Gastrocnemius medialis (tissue), 4 donors: Measurements from ENCODE around the gene PRKACG. TPM values are rescaled to one million over a fixed set of nuclear protein-coding genes. Genes with fewer than 3 reads are reported as not detected.

Source experiments
- ATAC-seq, 2 donors: fragments of 150-250 bp; one replicate each; pipeline ENCODE4 v1.9.1; 2016
- DNase-seq, 2 donors: peaks; one replicate each; pipeline ENCODE4 v3.0.0-alpha.2; 2019
- H3K27ac ChIP-seq, 4 donors: fragments of 200-600 bp; sonication (generic); 1 replicate in 1 of 4; 2 replicates in 3 of 4; pipeline ENCODE4 v1.5.1; 2016 to 2018; ENCODE audit warnings: mild to moderate bottlenecking in 2 of 4, moderate library complexity in 1 of 4
- H3K27me3 ChIP-seq, 3 donors: fragments of 200-600 bp; sonication (generic) in 2 of 3; 1 replicate in 1 of 3; 2 replicates in 2 of 3; pipeline versions ENCODE4 v1.5.1 to v1.6.0; 2016 to 2019; ENCODE audit warnings: mild to moderate bottlenecking in 1 of 3, moderate library complexity in 1 of 3
- H3K36me3 ChIP-seq, 2 donors: fragments of 200-600 bp; sonication (generic) in 1 of 2; one replicate each; pipeline ENCODE4 v1.5.1; 2017 to 2018
- H3K4me1 ChIP-seq, 2 donors: fragments of 200-600 bp; sonication (generic) in 1 of 2; one replicate each; pipeline ENCODE4 v1.5.1; 2016 to 2017; ENCODE audit warnings: mild to moderate bottlenecking in 2 of 2
- H3K4me3 ChIP-seq, 4 donors: fragments of 200-600 bp; sonication (generic) in 3 of 4; 1 replicate in 1 of 4; 2 replicates in 3 of 4; pipeline ENCODE4 v1.5.1; 2016 to 2019; ENCODE audit warnings: mild to moderate bottlenecking in 2 of 4
- H3K9me3 ChIP-seq, 3 donors: fragments of 200-600 bp; sonication (generic) in 2 of 3; 1 replicate in 1 of 3; 2 replicates in 2 of 3; pipeline ENCODE4 v1.5.1; 2016 to 2019
- POLR2A ChIP-seq, 2 donors: fragments of 450-650 bp; IDR thresholded peaks; one replicate each; pipeline ENCODE4 v1.6.1; 2017; ENCODE audit warnings: antibody characterized with exemption in 2 of 2, mild to moderate bottlenecking in 2 of 2, moderate library complexity in 2 of 2
- in situ Hi-C, 4 donors: fragments of 200-750 bp; cut with MboI; loops; one replicate each; pipeline versions ENCODE4 v1.15.0 to v1.8.0; 2017; ENCODE audit warnings: low sequenced_read_pairs in 4 of 4
- intact Hi-C: fragments of 100-400 bp; cut with DNase I; formaldehyde crosslinking; loops from one replicate; pipeline ENCODE4 v1.15.1; 2023; ENCODE audit warnings: low total_unique reads
- total RNA-seq, 4 donors: library from RNA; depleted of rRNA; stranded (reverse); fragments of >200 nt; gene quantifications; one replicate each; pipeline versions ENCODE4 v1.1.0 to v1.2.3, GENCODE V29; 2016
- TF ChIP-seq, protein P1 (sequence below), 5 experiments: fragments of 450-650 bp in 3 of 5; fragments of 200-600 bp in 2 of 5; sonication (generic) in 2 of 5; IDR thresholded peaks in 4 of 5; conservative IDR thresholded peaks in 1 of 5; 1 replicate in 4 of 5; 2 replicates in 1 of 5; pipeline ENCODE4 v1.5.1; 2016 to 2019; ENCODE audit warnings: antibody characterized with exemption in 5 of 5, mild to moderate bottlenecking in 3 of 5, moderate library complexity in 3 of 5

PRKACG gene
- total RNA-seq, 4 donors from 2014 or later = not detected

DNA sequence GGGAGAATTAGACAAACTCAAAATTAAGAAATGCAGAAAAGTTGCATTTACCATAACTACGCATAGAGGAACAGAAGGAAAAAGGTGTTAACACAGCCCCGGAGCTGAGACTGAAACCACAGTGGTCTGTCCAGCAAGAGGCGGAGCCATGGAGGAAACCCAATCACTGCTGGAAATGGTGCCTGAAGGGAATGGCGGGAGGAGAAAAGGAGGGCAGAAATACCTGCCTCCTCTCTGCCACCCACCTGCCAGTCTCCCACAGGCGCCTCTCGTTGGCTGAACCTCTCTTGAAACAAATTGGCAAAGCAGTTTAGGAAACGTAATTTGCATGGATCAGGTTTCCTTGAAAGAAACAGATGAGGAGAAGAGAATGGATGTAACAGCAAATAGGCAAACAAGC, 9.7 kb upstream of the PRKACG start:
- DNase-seq (no peak), ATAC-seq (no peak)

DNA sequence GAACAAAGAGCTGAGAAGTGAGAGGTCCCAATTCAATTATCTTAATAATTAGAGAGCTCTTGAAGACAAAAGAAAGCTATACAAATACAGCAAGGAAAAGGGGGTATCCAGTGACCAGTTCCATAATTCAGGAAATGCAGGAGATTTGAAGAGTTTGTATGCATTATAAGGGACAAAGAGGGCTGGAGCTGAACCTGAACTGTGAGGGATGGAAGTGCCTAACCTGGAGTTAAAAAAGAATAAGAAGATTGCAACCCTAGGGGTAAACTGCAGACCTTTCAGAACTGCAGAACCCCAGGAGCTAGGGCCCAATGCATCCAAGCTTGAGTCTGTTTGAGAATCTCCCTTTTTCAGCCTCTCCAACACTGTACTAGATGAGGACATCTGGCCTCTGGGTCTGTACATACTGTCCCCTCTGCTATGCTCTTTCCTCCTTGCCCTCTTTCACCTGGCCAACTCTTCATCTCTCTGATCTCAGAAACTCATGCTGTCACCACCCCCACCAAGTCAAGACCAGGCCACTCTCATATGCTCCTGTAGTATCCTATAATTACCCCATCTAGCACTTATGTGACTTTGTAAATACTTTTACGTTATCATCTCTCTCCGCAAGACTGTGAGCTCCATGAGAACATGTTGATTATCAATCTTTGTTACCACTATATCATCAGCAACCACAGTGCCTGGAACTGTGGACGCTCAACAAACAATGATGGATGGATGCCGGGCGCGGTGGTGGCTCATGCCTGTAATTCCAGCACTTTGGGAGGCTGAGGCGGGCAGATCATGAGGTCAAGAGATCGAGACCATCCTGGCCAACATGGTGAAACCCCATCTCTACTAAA, 6.6 kb upstream of the PRKACG start:
- no peak for ATAC-seq
- Histone ChIP-seq H3K36me3 (no peaks in the 10 kb centered on the region), H3K27ac (no peak overlapping the region), H3K9me3 (no peaks in the 10 kb centered on the region), H3K4me1 (no peaks in the 10 kb centered on the region), H3K27me3 (no peaks in the 10 kb centered on the region), H3K4me3 (no peak overlapping the region)
- intact Hi-C loops = no loop called here
- TF ChIP-seq, protein P1, sequence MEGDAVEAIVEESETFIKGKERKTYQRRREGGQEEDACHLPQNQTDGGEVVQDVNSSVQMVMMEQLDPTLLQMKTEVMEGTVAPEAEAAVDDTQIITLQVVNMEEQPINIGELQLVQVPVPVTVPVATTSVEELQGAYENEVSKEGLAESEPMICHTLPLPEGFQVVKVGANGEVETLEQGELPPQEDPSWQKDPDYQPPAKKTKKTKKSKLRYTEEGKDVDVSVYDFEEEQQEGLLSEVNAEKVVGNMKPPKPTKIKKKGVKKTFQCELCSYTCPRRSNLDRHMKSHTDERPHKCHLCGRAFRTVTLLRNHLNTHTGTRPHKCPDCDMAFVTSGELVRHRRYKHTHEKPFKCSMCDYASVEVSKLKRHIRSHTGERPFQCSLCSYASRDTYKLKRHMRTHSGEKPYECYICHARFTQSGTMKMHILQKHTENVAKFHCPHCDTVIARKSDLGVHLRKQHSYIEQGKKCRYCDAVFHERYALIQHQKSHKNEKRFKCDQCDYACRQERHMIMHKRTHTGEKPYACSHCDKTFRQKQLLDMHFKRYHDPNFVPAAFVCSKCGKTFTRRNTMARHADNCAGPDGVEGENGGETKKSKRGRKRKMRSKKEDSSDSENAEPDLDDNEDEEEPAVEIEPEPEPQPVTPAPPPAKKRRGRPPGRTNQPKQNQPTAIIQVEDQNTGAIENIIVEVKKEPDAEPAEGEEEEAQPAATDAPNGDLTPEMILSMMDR (IDR thresholded peaks at IDR 0.05 in 4 of 5, conservative IDR thresholded peaks at IDR 0.05 in 1 of 5) = no peak
- no peak for TF ChIP-seq POLR2A (IDR thresholded peaks at IDR 0.05)
- no peak for DNase-seq
- in situ Hi-C loops = no loop called here

More for the DNA sequence above, 9.7 kb upstream of the PRKACG start:
- Histone ChIP-seq H3K4me1 (no peaks in the 10 kb centered on the region), H3K27ac (no peak overlapping the region), H3K27me3 (no peaks in the 10 kb centered on the region), H3K9me3 (no peaks in the 10 kb centered on the region), H3K36me3 (no peaks in the 10 kb centered on the region), H3K4me3 (peak overlapping the region in 2 of 4 donors; percentile 20 to 26)
- in situ Hi-C loops = no loop called here
- TF ChIP-seq, protein P1 (IDR thresholded peaks at IDR 0.05 in 4 of 5, conservative IDR thresholded peaks at IDR 0.05 in 1 of 5) = no peak
- TF ChIP-seq POLR2A (IDR thresholded peaks at IDR 0.05) = no peak
- intact Hi-C loops = no loop called here

DNA sequence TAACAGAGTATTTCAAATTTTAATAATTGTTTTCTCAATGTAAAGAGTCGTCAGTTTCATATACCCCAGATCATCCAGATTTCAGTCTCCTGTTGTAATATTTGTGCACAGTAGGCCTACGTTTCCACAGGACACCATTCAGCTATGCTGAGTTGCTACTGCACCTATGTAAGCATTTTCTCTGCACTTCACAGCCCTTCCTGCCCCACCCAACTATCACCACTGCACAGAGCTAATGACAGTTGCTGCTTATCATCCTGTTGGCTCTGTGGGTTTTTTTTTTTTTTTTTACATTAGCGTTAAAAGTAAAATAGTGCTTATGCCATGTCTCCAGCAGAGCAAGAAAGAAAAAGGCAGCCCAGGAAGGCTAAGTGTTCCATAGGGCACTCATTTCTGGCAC, 5.9 kb upstream of the PRKACG start:
- H3K27ac ChIP-seq = no peak overlapping the region
- no peak for TF ChIP-seq POLR2A (IDR thresholded peaks at IDR 0.05)
- TF ChIP-seq, protein P1 (IDR thresholded peaks at IDR 0.05 in 4 of 5, conservative IDR thresholded peaks at IDR 0.05 in 1 of 5) = no peak
- no peaks in the 10 kb centered on the region for H3K27me3 ChIP-seq
- ATAC-seq = no peak
- intact Hi-C loops = no loop called here
- no peaks in the 10 kb centered on the region for H3K9me3 ChIP-seq
- in situ Hi-C loops = no loop called here
- no peaks in the 10 kb centered on the region for H3K4me1 ChIP-seq
- no peak for DNase-seq
- no peaks in the 10 kb centered on the region for H3K36me3 ChIP-seq
- H3K4me3 ChIP-seq = no peak overlapping the region

DNA sequence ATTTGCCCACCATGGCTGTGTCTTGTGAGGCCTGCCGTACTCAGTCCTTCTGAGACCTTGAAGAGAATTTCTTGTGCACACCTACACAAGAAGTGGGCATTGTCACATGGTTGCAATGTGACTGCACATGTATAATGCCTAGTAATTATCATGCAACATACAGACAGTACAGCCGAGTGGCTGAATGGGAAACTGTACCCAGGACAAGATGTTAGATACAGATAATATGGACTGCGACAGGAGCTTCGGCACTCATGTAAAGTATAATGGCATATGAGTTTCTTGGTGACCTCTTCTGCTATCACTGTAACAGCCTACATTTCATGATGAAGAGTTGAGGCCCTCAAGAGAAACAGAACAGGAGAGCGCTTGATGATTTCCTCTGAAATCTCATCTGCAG, 4.8 kb upstream of the PRKACG start:
- Histone ChIP-seq H3K4me3 (no peak overlapping the region), H3K27ac (no peak overlapping the region), H3K27me3 (no peaks in the 10 kb centered on the region), H3K36me3 (no peaks in the 10 kb centered on the region), H3K9me3 (no peaks in the 10 kb centered on the region), H3K4me1 (no peaks in the 10 kb centered on the region)
- DNase-seq = no peak
- intact Hi-C loops (no loop called here), in situ Hi-C loops (no loop called here)
- no peak for ATAC-seq
- TF ChIP-seq, protein P1 (IDR thresholded peaks at IDR 0.05 in 4 of 5, conservative IDR thresholded peaks at IDR 0.05 in 1 of 5) = no peak
- no peak for TF ChIP-seq POLR2A (IDR thresholded peaks at IDR 0.05)
